ENCODE data around the gene ABCG1. TPM values are rescaled to one million over a fixed set of nuclear protein-coding genes. Genes with fewer than 3 reads are reported as not detected.

The ABCG1 gene
- total and polyA plus RNA-seq, 2 experiments from 2014 or later: 1.3 to 4.4 TPM

GRCh38 chr21:42234041-42234440 is 15.1 kb downstream of the ABCG1 start (continued):
- TF ChIP-seq, protein P1, sequence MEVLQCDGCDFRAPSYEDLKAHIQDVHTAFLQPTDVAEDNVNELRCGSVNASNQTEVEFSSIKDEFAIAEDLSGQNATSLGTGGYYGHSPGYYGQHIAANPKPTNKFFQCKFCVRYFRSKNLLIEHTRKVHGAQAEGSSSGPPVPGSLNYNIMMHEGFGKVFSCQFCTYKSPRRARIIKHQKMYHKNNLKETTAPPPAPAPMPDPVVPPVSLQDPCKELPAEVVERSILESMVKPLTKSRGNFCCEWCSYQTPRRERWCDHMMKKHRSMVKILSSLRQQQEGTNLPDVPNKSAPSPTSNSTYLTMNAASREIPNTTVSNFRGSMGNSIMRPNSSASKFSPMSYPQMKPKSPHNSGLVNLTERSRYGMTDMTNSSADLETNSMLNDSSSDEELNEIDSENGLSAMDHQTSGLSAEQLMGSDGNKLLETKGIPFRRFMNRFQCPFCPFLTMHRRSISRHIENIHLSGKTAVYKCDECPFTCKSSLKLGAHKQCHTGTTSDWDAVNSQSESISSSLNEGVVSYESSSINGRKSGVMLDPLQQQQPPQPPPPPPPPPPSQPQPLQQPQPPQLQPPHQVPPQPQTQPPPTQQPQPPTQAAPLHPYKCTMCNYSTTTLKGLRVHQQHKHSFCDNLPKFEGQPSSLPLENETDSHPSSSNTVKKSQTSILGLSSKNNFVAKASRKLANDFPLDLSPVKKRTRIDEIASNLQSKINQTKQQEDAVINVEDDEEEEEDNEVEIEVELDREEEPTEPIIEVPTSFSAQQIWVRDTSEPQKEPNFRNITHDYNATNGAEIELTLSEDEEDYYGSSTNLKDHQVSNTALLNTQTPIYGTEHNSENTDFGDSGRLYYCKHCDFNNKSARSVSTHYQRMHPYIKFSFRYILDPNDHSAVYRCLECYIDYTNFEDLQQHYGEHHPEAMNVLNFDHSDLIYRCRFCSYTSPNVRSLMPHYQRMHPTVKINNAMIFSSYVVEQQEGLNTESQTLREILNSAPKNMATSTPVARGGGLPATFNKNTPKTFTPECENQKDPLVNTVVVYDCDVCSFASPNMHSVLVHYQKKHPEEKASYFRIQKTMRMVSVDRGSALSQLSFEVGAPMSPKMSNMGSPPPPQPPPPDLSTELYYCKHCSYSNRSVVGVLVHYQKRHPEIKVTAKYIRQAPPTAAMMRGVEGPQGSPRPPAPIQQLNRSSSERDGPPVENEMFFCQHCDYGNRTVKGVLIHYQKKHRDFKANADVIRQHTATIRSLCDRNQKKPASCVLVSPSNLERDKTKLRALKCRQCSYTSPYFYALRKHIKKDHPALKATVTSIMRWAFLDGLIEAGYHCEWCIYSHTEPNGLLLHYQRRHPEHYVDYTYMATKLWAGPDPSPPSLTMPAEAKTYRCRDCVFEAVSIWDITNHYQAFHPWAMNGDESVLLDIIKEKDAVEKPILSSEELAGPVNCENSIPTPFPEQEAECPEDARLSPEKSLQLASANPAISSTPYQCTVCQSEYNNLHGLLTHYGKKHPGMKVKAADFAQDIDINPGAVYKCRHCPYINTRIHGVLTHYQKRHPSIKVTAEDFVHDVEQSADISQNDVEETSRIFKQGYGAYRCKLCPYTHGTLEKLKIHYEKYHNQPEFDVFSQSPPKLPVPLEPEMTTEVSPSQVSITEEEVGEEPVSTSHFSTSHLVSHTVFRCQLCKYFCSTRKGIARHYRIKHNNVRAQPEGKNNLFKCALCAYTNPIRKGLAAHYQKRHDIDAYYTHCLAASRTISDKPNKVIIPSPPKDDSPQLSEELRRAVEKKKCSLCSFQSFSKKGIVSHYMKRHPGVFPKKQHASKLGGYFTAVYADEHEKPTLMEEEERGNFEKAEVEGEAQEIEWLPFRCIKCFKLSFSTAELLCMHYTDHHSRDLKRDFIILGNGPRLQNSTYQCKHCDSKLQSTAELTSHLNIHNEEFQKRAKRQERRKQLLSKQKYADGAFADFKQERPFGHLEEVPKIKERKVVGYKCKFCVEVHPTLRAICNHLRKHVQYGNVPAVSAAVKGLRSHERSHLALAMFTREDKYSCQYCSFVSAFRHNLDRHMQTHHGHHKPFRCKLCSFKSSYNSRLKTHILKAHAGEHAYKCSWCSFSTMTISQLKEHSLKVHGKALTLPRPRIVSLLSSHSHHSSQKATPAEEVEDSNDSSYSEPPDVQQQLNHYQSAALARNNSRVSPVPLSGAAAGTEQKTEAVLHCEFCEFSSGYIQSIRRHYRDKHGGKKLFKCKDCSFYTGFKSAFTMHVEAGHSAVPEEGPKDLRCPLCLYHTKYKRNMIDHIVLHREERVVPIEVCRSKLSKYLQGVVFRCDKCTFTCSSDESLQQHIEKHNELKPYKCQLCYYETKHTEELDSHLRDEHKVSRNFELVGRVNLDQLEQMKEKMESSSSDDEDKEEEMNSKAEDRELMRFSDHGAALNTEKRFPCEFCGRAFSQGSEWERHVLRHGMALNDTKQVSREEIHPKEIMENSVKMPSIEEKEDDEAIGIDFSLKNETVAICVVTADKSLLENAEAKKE (CRISPR knock-in tag; IDR thresholded peaks at IDR 0.05): no peak
- no peak for TF ChIP-seq CREB1 (CRISPR knock-in tag; IDR thresholded peaks at IDR 0.05; ENCODE audit: low read depth)
- TF ChIP-seq STAT1 (IDR thresholded peaks at IDR 0.05; ENCODE audit: unreplicated experiment): no peak

DNA sequence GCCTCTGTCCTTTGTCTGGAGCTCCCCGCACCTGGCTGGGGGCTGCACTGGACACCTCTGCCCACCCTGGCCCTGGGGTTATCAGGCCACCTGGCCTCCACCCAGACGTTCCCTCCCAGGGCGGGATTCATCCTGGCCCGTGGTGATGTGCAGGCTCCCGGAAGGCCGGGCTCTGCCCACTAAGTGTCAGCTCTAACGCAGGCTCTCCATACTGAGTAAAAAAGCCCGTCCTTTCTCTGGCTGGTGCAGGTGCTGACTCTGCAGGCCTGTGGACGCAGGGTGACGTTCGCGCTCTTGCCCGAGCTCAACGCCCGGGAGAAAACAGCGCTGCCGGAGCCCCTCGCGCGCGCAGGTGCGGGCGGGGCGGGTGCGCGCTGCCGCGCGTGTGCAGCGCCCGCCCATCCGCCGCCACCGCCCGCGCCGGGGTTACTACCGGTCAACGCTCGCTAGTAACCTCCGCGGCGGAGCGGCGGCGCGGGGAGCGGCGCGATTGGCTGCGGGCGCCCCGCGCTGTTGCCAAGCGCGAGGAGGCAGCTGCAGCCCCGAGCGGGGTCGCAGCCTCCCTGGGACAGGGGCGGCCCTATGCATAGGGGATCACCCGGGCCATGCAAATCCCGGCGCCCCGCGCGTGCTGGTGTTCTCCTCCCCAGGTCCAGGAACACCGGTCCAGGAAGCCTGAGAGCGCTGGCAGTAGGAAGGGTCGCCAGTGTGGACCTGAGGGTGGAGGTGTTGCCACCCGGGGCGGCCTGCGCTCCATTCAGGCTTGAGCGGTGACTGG is 15.7 kb downstream of the ABCG1 start:
- no peaks in the 10 kb centered on the region for H3K36me3 Mint-ChIP-seq (ENCODE audit: low read depth)
- H4K20me1 ChIP-seq (replicated peaks; ENCODE audit: insufficient read depth): 0 out of 2 replicates have a peak, but pooled peaks cover 5% of the 10 kb centered on the region
- peaks cover 18% of the 10 kb centered on the region for H3K27me3 Mint-ChIP-seq (ENCODE audit: insufficient read depth, low read depth, poor library complexity)
- H2AFZ ChIP-seq: peak overlapping the region; percentile 91
- H3K9me2 ChIP-seq (ENCODE audit: insufficient read depth): no peaks in the 10 kb centered on the region; the same call in 1 of the 2 replicates
- peaks cover 31% of the 10 kb centered on the region for H3K27me3 ChIP-seq (ENCODE audit: insufficient read depth)
- H3K4me3 Mint-ChIP-seq: peak overlapping the region; percentile 70
- peak overlapping the region; percentile 65 for H3K4me3 ChIP-seq
- peaks cover 46% of the 10 kb centered on the region for H3K4me1 Mint-ChIP-seq
- no peaks in the 10 kb centered on the region for H3K9me3 Mint-ChIP-seq
- DNase-seq (ENCODE audit: low spot score) (peak; percentile 86), ATAC-seq (peak; percentile 84)
- no peak overlapping the region for H3K27ac ChIP-seq (ENCODE audit: low read depth)
- H3K79me2 ChIP-seq (replicated peaks; ENCODE audit: insufficient read depth): no peaks in the 10 kb centered on the region; the same call in 1 of the 2 replicates
- H3K36me3 ChIP-seq (ENCODE audit: insufficient read depth): no peaks in the 10 kb centered on the region
- peaks cover 19% of the 10 kb centered on the region for H3K4me1 ChIP-seq (ENCODE audit: insufficient read depth)
- 0 out of 2 replicates have a peak, but pooled peaks cover 7% of the 10 kb centered on the region for H3F3A ChIP-seq (replicated peaks; ENCODE audit: low read depth)
- H3K4me2 ChIP-seq: peak overlapping the region; percentile 90
- peak overlapping the region; percentile 85; the same call in 1 of the 2 replicates for H3K27ac Mint-ChIP-seq
- TF ChIP-seq EZH2phosphoT487 (IDR thresholded peaks at IDR 0.05; ENCODE audit: unreplicated experiment) (no peak), CTCF (conservative IDR thresholded peaks at IDR 0.05; ENCODE audit: low read depth in 2 of 2) (no peak), NANOG (IDR thresholded peaks at IDR 0.05; ENCODE audit: borderline replicate concordance) (no peak), JUNB (IDR thresholded peaks at IDR 0.05; ENCODE audit: unreplicated experiment) (no peak), CREB1 (CRISPR knock-in tag; IDR thresholded peaks at IDR 0.05; ENCODE audit: low read depth) (no peak), EZH2 (IDR thresholded peaks at IDR 0.05; ENCODE audit: low read depth, unreplicated experiment) (no peak), ZNF331 (CRISPR knock-in tag; IDR thresholded peaks at IDR 0.05; ENCODE audit: low read depth) (no peak), REST (IDR thresholded peaks at IDR 0.05; ENCODE audit: unreplicated experiment) (no peak)
- TF ChIP-seq, protein P2, sequence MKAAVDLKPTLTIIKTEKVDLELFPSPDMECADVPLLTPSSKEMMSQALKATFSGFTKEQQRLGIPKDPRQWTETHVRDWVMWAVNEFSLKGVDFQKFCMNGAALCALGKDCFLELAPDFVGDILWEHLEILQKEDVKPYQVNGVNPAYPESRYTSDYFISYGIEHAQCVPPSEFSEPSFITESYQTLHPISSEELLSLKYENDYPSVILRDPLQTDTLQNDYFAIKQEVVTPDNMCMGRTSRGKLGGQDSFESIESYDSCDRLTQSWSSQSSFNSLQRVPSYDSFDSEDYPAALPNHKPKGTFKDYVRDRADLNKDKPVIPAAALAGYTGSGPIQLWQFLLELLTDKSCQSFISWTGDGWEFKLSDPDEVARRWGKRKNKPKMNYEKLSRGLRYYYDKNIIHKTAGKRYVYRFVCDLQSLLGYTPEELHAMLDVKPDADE (IDR thresholded peaks at IDR 0.05): no peak

All from GM23338 (cell line).